ENCODE data around the gene TOR3A.
A peak's percentile ranks its signal among the peaks of the same experiment; 100 is the strongest.
"Not testable (repeated sequence)": the region's sequence is repeated elsewhere in the genome, so short reads cannot be mapped to it uniquely, and the experiment has no call there.

The TOR3A gene, protein sequence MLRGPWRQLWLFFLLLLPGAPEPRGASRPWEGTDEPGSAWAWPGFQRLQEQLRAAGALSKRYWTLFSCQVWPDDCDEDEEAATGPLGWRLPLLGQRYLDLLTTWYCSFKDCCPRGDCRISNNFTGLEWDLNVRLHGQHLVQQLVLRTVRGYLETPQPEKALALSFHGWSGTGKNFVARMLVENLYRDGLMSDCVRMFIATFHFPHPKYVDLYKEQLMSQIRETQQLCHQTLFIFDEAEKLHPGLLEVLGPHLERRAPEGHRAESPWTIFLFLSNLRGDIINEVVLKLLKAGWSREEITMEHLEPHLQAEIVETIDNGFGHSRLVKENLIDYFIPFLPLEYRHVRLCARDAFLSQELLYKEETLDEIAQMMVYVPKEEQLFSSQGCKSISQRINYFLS

DNA sequence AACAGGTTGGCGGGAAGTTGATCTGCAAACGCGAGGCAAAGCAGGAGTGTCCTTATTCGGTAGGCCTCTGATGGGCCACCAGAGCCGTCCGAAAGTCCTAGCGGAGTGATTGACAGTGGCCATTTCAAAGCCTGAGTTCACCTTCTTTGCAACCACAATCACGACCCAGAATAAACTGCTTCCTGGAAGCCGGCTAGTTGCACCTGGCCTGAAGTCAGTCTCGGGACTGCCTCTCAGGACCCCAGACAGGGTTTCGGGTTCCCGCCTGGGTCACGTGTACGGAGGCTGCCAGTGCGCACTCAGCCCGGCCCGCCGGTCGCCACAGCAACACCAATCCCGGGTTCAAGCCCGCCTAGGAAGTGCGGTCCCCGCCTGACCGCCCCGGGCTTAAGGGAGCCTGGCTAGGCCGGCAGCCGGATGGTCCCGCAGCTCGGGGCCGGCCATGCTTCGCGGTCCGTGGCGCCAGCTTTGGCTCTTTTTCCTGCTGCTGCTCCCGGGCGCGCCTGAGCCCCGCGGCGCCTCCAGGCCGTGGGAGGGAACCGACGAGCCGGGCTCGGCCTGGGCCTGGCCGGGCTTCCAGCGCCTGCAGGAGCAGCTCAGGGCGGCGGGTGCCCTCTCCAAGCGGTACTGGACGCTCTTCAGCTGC is at the start of gene TOR3A:
TOR3A (plus strand) TSS at position 384 of the 646 bp plus-strand sequence; CDS start at position 443, 59 bp downstream.
- DNase-seq, result peak; percentile 22

DNA sequence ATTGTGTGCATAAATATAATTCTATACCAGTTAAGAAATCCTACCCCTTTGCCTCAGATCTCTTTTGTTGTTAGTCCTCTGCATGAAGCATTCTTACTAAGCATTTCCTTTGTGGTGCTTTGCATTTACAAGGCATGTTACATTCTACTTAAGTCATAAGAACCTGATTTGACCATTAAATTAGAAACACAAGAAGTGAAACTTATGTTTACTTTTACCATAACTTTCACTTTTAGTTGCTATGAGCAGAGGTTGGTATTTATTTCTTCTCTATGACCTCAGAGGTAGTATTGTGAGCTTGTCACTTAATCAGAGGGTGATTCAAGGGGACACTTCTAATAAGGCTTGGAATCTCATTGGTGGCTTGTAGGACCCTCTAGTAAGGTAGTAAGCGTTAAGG is 47.1 kb upstream of the TOR3A start:
- DNase-seq, result no peak

DNA sequence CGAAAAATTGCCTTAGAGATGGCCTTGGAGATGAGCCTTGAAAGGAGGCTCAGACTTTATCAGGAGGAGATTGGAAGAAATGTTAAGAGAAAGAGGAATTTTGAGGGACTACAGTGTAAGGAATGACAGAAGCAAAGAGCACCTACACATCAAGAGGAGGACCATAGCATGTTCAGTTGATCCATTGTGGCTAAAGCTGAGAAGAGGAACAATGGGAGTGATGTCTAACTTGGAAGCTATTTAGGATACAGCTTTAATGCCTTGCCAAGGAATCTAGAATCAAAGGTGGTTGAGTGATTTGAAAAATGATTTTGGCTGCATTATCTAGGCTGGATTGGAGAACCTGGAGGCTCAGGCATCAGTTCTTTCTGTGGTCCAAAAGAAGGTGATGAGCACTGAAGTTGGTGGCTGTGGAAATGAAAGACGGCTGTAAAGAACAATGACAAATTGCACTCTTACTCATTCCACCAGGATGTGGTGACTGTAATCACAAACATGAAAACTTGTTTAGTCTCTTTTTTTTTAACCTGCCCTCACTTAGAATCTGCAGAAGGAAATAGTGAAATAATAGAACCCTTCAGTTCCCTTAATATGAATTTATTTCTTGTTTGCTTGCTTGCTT is 44.9 kb upstream of the TOR3A start:
- DNase-seq, result no peak

DNA sequence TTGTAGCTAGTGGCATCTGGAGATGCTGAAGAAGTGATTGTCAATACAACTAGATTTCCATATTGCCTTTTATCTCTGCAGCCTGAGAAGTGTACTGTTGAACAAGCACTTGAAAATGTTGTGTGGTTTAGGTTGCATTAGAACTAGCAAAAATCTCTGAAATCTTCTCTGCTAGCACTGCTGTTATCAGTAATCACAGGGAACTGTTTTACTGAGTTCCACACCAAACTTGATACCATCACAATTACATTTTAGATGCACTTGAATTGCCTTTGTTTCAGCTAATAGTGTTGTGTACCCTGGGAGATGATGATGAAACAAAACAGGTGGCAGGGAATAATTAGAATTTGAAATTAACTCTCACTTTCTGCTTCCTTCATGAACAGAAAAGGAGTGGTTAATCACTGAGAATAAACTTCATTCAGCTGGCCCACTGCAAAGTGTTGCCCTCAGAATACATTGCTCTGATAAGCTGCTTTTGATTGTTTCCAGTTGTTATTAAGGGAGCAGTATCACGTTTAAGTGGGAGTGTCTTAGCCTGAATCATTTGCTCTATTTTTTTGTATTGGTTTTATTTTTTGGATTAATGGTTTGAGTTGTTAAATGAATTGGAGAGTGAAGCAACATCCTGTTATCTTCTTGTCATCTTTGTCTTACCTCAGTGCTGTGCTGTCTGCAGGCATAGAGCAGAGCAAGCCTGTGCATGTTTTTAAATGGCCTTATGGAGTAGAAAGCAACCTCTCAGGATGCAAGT is 43.2 kb upstream of the TOR3A start:
- DNase-seq, result no peak

DNA sequence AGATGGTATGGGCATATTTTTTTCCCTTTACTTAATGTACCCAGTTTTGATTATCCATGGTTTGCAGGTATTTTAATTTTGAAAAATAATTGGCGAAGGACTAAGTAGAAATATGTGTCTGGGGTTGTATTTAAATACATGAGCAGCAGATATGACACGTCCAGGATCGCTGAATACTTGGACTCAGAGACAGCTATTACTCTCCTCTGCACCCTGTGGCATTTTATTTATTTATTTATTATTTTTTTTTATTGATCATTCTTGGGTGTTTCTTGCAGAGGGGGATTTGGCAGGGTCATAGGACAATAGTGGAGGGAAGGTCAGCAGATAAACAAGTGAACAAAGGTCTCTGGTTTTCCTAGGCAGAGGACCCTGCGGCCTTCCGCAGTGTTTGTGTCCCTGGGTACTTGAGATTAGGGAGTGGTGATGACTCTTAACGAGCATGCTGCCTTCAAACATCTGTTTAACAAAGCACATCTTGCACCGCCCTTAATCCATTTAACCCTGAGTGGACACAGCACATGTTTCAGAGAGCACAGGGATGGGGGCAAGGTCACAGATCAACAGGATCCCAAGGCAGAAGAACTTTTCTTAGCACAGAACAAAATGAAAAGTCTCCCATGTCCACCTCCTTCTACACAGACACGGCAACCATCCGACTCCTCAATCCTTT is 42.2 kb upstream of the TOR3A start:
- not testable (repeated sequence) for DNase-seq

DNA sequence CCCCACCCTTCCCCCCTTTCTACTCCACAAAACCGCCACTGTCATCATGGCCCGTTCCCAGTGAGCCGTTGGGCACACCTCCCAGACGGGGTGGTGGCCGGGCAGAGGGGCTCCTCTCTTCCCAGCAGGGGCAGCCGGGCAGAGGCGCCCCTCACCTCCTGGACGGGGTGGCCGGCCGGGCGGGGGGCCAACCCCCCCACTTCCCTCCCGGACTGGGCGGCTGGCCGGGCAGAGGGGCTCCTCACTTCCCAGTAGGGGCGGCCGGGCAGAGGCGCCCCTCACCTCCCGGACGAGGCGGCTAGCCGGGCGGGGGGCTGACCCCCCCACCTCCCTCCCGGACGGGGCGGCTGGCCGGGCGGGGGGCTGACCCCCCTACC is 41.7 kb upstream of the TOR3A start:
- DNase-seq, result not testable (repeated sequence)

DNA sequence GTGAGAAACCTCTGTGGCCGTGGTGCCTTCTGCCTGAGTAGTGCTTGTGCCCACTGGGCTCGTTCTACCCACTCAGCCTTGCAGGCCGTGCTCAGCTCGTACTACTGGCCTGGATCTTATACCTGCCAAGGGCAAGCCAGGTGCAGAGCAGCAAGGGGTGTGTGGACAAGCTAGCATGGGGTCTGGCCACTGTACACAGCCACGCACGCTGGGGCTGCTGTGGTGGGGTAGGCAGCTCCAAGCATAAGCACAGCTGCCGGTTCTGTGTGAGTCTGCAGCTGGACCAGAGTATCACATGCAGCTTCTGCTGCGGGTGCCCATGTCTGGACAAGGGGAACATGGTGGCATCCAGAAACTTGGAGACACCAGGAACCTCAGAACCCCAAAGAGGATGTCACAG is 39.8 kb upstream of the TOR3A start:
- no peak for DNase-seq

DNA sequence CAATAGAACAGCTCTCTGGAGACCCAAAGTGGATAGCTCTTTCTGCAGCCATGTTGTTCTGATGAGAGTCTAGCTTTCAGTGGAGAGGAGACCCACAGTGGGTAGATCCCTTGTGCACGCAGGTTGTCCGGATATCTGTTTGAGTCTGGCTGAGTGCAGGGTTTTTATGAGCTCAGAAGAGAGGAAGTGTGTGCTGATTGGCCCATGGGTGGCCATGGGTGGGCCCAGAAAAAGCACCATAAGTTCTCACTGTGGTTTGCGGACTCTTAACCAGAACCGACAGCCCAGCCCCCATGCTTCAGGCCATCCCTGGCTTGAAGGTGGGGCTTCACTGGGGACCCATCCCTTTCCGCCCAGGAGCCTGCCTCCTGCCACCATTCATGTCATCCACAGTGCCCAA is 39.2 kb upstream of the TOR3A start:
- DNase-seq, result no peak

DNA sequence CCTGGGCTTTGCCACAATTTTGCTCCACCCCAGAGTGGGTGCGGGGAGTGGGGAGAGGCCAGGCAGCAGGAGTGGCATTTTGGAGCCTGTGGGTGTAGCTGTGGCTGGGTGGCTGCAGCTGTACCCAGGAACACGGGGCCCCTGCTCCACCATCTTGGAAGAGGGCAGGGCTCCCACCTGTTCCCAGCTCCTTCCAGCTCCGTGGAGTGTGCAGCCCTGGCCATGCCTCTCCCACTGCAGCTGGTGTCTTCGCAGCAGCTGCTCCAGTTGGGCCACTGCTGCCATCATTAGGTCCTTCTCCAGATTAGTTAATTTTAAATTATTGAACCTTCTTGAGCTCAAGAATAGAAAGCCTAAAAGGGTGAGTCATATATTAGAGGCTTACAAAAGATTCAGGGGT is 38.6 kb upstream of the TOR3A start:
- DNase-seq, result no peak

DNA sequence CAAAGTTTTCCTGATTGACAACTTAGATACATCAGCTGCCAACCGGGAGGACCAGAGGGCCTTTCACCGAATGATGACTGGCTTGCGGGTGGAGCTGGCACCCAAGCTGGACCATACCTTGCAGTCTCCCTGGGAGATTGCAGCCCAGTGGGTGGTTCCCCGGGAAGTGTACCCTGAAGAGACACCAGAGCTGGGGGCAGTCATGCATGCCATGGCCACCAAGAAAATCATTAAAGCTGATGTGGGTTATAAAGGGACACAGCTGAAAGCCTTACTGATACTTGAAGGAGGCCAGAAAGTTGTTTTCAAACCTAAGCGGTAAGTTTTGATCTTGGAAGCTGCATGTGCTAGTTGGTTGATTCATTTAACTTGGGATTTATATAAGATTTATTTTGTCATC is 38.0 kb upstream of the TOR3A start:
- DNase-seq, result no peak

DNA sequence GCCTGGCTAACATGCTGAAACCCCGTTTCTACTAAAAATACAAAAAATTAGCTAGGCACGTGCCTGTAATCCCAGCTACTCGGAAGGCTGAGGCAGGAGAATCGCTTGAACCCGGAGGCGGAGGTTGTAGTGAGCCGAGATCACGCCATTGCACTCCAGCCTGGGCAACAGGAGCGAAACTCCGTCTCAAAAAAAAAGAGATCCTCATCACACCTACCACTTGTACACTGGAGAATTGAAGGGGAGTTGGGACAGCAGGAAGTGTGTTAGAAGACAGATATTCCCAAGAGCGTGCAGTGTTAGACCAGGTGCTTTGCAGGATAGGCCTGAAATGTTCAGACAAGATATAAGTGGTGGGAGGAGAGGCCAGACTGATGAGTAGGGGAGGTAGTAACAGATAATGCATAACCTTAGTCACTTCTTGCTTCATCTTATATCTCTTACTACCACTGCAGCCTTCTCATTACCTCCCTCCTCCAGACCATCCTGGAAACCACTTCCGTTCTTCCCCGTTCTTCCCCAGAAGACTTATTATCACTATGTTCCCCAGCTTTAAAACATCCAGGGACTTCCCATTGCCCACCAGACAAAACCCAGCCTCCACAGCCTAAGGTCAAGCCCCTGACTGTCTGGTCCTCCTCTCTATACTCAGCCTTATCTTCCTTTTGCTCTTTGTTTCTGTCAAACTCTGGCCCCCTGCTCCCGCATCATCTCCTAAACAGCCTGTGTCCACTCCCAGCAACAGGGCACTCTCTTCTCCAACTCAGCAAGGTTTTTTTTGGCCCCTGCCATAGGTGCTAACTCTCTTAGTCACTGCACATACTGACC is 34.8 kb upstream of the TOR3A start:
- DNase-seq, result no peak

DNA sequence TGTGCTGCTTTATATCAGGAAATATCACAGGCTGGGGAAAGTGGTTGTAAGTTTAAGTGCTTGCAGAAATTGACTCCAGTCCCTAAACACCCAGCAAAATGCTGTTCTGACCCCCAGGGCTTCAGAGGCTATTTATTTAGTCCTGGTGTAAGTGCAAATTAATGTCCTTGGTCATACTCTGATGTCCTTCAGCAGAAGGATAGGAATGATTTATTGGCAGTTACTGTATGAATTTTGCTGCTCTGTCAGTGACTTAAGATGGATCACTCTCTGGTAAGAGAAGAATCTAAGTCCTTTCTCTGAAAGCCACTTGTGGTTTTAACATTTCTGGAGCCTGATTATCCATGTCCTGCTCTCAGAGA is 34.3 kb upstream of the TOR3A start:
- DNase-seq, result no peak

DNA sequence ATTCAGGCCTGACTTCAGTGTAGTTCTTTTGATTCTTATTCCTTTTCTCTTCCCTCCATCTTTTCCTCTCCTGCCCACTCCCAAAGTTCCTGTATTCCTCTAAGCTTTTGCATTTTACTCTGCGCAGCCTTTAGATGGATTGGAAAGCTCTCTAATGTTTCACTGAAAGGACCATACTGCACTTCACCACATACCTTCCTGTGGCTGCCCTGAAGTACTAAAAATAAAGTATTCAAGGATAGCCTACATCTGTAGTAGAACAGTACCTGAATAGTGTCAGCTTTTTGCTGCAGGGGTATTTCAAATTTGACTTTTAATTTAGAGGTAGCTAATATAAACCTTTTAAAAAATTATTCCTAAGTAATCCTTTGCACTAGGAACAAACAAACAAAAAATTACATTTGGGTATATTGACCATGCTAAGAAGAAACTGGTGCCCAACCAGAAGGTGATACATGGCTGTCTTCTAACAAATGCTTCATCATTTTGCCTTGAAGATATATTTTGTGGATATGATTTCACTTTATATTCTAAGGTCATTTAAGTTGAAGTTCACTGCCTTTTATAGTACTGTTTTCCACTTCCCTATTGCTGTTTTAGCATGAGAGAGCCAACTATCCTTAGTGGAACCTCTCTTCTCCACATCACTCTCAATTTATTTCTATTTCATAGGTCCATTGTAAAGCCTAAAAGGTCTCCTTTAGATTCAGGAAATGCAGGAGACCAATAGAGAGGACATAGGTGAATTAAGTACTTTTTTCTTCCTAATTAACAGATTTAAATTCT is 33.3 kb upstream of the TOR3A start:
- DNase-seq, result no peak

DNA sequence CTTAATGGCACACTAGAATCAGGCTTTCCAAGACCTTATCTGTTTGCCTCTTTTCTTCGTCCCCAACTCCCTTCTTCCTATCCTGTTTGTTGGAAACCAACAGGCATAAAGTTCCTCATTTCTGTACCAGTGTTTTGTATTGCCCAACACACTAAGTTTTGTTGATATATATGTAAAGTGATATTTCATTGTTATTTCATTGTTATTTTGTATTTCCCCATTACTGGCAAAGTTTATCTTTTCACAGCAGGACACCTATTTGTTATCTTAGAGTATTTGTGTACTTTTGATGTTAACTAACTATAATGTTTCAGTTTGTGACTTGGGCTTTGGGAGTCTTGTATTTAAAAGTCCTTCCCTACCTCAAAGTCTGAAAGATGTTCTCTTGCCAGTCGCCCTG is 29.1 kb upstream of the TOR3A start:
- no peak for DNase-seq

DNA sequence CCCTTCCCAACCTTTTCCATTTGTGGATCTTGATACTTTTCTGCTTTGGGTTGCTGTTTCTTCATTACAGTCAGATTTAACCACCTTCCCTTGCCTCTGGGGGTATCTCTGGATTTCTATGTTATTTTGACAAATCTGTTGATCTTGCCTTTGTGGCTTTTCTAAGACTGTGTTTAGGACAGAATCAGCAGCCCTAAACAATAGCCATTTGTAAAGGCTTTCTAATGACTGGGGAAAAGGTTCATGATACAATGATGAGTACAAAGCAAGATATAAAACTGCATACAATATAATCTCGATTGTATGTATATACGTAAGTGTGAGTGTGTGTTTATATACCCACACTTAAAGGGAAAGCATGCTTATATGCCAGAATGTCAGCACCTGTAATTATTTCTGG is 28.4 kb upstream of the TOR3A start:
- DNase-seq, result no peak

DNA sequence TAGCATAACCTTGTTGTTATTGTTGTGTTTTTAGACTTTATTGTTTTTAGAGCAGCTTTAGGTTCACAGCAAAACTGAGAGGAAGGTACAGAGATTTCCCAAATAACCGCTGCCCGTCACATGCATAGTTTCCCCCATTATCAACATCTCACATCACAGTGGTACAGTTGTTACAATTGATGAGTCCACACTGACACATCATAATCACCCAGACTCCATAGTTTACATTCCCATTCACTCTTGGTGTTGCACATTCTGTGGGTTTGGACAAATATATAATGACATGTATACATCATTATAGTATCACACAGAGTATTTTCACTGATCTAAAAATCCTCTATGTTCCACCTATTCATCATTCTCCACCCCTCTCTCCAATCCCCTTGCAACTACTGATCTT is 25.9 kb upstream of the TOR3A start:
- no peak for DNase-seq

DNA sequence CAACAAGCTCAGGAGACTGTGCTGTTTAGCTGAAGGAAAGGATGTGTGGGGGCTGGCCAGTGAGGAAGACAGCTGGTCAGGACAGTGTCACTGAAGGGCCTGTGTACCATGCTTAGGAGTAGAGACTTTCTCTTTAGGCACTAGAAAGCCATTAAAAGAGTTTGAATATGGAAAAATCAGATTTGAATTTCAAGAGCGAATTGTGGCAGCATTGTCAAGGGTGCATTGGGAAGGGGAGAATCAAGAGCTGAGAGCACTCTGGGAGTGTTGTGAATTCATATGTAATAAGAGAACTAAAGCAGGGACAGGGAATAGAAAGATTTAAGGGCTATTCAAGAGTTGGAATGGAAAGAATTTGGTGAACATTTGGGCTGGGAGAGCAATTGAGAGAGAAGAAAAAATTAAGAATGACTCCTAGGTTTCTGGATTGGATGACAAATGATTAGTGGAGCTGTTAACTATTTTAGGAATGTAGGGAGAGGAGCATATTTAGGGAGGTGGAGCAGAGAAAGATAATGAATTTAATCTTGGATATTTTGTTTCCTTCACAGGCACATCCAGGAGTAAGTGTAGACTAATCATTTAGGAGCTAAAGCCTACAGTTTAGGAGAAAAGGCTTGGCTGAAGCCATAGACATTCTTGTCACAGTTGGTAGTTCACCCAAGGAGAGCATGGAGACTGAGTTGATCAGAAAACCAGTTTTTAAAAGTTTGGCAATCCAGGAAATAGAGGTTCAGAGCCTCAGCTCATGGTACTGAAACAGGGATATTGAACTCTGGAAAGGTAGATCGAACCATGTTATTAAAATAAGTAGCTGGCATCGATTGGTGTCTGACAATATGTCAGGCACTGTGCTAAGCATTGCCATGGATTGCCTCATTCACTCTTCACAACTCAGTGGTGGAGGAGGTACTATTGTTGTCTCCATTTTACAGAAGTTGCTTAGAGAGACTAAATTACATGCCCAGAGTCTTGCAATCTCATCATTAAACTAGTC is 23.1 kb upstream of the TOR3A start:
- no peak for DNase-seq

DNA sequence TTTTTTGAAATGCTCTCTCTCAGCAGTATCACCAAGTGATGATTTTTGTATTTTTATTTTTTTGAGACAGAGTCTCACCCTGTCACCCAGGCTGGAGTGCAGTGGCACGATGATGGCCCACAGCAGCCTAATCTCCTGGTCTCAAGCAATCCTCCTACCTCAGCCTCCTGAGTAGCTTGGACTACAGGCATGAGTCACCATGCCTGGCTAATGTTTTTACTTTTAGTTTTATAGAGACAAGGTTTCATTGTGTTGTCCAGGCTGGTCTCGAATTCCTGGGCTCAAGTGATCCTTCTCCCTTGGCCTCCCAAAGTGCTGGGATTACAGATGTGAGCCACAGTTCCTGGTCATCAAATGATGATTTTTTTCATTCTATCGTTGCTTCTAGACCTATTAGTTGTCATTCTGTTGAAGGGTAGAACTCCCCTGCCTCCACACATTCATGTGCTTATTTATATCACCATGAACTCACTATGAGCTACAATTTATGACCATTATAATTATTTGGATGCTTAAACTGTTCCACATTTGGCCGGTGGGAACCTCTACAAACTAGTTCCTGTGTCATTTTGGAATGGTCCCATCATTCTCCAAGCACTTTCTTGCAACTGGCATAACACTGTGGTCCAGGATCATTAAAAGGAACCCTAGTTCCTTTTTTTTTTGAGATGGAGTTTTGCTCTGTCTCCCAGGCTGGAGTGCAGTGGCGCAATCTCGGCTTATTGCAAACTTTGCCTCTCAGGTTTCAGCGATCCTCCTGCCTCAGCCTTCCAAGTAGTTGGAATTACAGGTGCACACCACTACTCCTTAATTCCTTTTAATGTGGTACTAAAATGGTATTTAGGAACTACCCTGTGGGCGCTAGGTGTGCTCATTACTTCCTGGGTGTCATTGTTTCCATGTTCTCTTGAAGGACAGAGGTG is 20.2 kb upstream of the TOR3A start:
- DNase-seq, result no peak

DNA sequence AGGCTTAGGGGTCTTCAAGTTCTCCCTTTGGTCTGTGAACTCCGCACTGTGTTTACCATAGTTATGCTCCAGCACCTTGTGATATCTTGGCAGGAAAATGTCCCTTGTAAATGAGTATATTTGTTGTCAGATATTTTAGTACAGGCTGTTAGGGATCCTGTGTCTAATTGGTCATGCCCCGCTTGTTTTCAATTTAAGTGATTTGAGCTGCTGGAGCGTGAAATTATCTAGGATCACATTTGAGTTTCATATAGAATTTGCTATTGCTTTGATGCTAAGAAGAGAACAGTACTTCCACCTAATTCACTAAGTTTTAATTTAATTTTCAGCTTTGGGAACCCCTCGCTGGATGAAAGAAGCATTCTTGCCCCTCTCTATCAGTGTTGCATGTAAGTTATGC is 15.4 kb upstream of the TOR3A start:
- DNase-seq, result no peak

Data from NCI-H1694 treated with DMSO at 0.1 percent for 48 hours (cell line).